NCI-H526 (cell line): ENCODE data around the gene CHAD.
"Not testable (repeated sequence)": the region's sequence is repeated elsewhere in the genome, so short reads cannot be mapped to it uniquely, and the experiment has no call there.

ENCODE experiments used
- DNase-seq, 2 experiments: peaks; one replicate each; lab custom pipeline; 2025; lab: John Stamatoyannopoulos, UW

Gene CHAD

GRCh38 chr17:50457621-50458020 is 11.1 kb downstream of the CHAD start:
- DNase-seq: no peak

DNA sequence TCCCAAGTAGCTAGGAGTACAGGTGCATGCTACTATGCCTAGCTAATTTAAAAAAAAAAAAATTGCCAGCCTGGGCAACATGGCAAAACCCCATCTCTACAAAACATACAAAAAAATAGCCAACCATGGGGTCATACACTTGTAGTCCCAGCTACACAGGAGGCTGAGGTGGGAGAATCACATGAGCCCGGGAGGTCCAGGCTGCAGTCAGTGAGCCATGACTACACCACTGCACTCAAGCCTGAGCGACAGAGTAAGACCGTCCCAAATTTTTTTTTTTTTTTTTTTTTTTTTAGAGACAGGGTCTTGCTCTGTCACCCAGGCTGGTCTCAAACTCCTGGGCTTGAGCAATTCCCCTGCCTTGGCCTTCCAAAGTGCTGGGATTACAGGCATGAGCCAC is 14.8 kb downstream of the CHAD start:
- no peak for DNase-seq

- no peak for DNase-seq
Measured at GRCh38 chr17:50452630-50453300, 15.9 kb downstream of the CHAD start.

DNA sequence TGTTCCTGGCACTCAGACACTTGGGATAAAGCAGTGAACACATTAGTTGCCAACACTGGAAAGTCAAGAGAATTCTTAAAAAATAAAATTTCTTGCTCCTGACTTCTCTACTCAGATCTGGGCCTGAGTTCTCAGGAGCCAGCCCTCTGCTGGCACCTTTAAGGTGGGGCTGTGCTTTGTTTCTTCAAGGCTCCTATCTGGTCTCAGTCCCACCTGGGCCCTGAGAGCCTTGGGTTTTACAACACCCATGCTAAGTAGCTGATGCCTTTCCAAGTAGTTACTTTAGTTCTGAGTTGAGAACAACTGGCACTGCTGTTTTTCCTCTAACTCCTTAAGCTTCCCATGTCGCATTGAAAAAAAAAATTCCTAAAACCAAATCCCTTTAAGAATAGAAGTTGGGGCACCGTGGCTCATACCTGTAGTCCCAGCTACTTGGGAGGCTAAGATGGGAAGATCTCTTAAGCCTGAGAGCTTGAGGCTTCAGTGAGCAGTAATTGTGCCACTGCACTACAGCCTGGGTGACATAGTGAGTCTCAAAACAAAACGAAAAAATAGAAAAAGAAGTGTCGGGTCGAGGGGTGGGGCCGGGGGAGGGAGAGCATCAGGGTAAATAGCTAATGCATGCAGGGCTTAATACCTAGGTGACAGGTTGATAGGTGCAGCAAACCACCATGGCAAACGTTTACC is 16.6 kb downstream of the CHAD start:
- DNase-seq: no peak

DNA sequence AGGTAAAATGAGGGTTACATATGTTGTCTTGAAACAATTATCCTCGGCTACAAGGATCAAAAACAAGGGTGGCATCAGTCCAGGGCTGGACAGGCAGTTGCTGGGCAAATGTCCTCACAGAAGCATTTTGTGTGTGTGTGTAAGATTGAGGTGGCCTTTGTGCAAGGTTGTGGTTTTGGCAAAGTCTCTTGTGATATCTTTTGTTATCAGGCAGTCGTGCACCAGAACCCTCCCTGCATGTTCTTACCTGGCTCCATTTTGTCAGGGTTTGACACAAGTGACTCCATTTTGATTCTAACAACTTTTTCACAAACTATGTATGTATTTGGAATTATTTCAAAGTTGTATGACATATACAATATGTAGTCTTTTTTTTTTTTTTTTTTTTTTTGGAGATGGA is 20.0 kb downstream of the CHAD start:
- DNase-seq: no peak

GRCh38 chr17:50447870-50448595 is 20.6 kb downstream of the CHAD start:
- no peak for DNase-seq

DNA sequence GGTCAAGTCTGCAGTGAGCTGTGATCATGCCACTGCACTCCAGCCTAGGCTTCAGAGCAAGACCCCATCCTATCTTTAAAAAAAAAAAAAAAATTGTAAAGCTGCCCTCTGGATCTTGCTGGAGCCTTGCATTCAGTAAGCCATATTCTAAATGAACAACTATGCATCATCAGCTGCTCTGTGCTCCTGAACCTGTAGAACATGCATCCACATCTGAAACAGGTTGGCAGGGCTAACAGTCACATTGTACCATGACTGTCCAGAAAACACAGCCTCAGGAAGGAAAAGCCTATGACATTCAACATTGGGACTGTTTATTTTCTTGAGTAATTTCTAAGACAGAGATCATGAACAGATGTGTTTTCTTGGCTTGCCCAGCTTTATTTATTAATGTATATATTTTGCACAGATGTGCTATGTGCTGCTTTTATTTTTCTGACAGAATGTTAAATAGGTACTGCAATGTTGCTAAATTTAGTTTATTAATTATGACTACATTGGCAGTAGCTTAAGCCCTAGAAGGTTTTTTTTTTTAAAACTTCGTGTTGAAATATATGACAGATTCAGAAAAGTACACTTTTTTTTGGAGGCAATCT is 22.9 kb downstream of the CHAD start:
- DNase-seq: no peak

GRCh38 chr17:50444841-50445715 is 23.6 kb downstream of the CHAD start:
- no peak for DNase-seq

GRCh38 chr17:50443505-50443974 is 25.1 kb downstream of the CHAD start:
- no peak for DNase-seq

DNA sequence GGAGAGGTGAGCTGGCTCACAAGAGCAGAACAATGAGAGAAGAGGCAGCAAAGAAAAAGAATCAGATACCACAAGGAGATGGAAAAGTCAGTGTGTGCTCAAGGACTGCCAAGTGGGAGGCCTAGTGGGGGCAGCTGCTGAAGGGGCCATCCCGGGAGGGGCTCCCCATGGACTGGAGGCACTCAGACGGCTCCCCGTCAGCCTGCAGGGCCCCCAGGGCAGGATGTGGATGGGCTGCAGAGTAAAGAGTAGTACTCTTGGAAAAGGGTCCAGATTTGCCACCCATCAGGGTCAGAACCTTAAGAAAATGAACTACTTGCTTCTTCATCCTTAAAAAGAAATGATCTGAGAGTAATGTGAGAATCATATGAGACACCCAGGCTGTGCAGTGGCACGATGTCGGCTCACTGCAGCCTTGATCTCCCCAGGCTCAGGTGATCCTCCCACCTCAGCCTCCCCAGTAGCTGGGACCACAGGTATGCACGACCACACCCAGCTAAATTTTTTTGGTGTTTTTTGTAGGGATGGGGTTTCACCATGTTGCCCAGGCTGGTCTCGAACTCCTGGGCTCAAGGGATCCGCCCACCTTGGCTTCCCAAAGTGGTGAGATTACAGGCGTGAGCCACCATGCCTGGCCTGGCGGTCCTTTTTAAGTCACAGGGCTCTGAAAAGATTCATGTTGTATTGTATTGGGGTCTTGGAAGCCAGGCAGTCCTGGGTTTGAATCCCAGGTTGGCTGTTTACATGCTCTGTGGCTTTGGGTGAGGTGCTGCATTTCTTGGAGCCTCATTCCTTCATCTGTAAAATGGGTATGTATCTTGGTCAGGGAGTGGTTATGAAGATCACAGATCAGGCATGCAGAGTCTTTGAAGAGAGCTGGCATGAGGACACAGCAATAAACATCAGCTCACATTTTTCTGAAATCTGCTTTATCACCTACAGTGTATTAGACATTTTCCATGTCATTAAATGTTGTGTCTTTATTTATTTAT is 27.5 kb downstream of the CHAD start:
- no peak for DNase-seq

- DNase-seq: no peak
Measured at GRCh38 chr17:50440172-50440837, 28.4 kb downstream of the CHAD start.

GRCh38 chr17:50439008-50439407 is 29.7 kb downstream of the CHAD start:
- DNase-seq: no peak

- no peak for DNase-seq
Measured at GRCh38 chr17:50437409-50437808, 31.3 kb downstream of the CHAD start.

- DNase-seq: no peak
Measured at GRCh38 chr17:50432125-50432762, 36.4 kb downstream of the CHAD start.

DNA sequence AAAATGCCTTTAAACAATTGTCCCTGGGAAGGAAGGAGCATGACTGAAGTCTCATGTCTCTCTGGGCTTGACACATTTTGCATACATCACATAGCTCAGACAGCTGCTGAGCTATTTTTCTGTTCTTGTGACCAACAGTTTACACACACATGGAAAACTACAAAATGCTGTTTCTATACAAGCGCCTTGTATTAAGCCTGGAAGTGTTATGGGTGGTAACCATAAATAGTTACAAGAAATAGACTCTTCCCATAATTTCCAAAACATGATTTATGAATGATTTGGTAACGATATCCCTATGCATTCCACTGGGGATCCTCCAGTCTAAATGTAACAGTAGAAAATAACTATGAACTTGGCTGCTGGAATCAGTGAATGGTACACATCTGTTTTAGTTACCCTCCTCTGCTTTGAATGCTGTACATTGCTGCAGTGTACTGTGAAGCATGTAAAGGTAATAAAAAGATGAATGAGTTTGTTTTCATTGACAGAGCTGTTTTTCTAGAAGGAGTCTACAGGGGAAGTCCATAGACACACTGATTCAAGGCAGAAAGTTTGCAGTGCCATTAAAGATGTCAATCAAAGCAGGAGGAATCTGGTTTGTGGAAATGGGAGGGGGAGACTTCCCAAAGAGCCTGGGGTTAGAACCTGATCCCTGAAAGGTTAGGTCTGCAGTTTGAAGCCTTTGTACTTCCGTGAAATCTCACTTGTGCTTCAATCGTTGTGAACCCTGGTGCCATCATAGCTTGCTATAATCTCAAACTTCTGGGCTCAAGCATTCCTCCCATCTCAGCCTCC is 37.7 kb downstream of the CHAD start:
- no peak for DNase-seq

DNA sequence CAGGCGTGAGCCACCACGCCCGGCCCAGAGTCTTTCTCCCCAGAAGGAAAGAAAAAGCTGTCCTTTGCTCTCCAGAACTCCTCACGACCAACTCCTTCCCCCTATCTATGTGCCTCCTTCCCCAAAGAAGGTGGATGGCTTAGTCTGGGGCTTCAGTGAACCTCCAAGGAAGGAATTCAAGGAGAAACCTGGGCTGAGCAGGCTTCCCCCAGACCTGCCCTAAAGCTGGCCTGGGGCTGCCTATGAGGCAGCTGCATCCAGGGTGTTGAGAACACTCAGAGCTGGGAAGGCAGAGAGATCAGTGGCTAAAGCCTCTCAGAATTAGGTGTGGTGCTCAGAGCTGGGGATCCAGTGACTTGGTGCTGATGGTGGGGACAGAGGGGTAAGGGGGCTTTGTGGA is 38.9 kb downstream of the CHAD start:
- no peak for DNase-seq

DNA sequence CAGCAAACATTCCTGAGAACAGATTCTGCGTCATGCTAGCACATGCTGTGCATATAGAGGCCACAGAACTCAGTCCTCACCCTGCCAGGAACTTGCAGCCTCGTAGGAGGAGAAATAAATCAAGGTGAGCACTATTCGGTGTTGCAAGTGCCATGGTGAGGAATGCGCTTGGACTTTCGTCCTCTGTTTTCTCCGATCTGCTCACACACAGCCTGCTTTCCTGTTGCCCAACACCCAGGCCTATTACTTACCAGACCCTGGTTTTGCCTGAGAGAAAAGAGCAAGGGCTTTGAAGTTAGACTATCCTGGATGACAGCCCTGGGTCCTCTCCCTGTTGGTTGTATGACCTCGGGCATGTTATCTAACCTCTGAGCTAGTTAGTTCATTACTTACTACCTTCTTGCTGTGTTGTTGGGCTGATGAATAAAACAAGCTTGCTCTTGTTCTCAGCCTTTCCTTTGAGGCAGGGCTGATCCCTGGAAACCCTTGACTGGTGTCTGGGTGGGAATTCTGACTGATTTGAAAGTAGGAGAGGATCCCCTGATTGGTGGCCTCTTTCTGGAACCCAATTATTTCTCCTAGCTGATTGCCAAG is 39.8 kb downstream of the CHAD start:
- DNase-seq: no peak

GRCh38 chr17:50428126-50428525 is 40.6 kb downstream of the CHAD start:
- DNase-seq: not testable (repeated sequence)
